ENCODE data around the gene TOGARAM2.
A peak's percentile ranks its signal among the peaks of the same experiment; 100 is the strongest.

Gene TOGARAM2

DNA sequence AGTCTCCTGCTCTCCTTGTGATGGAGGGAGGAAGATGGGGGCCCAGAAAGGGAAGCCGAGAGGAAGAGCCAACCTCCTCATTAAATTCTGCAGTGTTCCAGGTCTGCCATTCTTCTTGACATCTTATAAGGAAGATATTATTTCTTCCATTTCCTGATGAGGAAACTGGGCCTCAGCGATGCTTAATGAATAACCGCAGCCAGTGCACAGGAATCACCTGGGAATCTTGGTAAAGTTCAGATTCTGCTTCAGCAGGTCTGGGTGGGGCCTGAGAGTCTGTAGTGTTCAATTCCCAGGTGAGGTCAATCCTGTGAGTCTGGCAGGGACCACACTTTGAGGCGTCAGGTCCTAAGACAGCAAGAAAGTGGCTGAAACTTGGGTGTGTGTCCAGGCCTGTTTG lies 75.9 kb downstream of the TOGARAM2 start:
- Histone ChIP-seq H3K27me3 (ENCODE audit: control insufficient read depth, insufficient read depth, low read length) (no peaks in the 10 kb centered on the region), H3K27ac (ENCODE audit: low read depth, low read length) (no peak overlapping the region), H3K4me3 (ENCODE audit: low read depth, low read length) (no peak overlapping the region), H3K9ac (ENCODE audit: low read depth, low read length) (no peak overlapping the region), H3K36me3 (ENCODE audit: control insufficient read depth, insufficient read depth, low read length) (no peaks in the 10 kb centered on the region), H3K4me1 (ENCODE audit: control insufficient read depth, insufficient read depth, low read length) (peaks cover 6% of the 10 kb centered on the region), H3K9me3 (ENCODE audit: control insufficient read depth, insufficient read depth, low read length) (no peaks in the 10 kb centered on the region)

DNA sequence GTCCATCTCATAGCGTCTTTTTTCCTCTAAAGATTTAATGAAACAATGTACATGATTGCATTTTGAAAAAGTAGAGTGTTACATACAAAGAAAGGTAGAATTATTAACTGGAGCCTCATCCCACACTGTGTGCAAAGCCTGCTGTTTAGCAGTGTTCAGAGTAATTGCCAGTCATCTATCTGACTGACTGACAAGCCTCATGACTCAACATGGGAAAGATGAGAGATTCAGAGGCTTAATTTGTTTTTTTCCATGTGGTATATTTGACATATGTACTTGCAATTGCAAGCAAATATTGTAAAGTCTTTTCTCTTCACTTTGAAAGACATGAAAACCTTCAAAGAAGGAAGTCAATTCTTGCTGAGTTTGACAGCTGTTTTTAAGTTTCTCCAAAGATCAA lies 78.5 kb downstream of the TOGARAM2 start:
- Histone ChIP-seq H3K36me3 (ENCODE audit: control insufficient read depth, insufficient read depth, low read length) (no peaks in the 10 kb centered on the region), H3K9me3 (ENCODE audit: control insufficient read depth, insufficient read depth, low read length) (no peaks in the 10 kb centered on the region), H3K27ac (ENCODE audit: low read depth, low read length) (no peak overlapping the region), H3K9ac (ENCODE audit: low read depth, low read length) (no peak overlapping the region), H3K4me3 (ENCODE audit: low read depth, low read length) (no peak overlapping the region), H3K27me3 (ENCODE audit: control insufficient read depth, insufficient read depth, low read length) (no peaks in the 10 kb centered on the region), H3K4me1 (ENCODE audit: control insufficient read depth, insufficient read depth, low read length) (peaks cover 12% of the 10 kb centered on the region)

DNA sequence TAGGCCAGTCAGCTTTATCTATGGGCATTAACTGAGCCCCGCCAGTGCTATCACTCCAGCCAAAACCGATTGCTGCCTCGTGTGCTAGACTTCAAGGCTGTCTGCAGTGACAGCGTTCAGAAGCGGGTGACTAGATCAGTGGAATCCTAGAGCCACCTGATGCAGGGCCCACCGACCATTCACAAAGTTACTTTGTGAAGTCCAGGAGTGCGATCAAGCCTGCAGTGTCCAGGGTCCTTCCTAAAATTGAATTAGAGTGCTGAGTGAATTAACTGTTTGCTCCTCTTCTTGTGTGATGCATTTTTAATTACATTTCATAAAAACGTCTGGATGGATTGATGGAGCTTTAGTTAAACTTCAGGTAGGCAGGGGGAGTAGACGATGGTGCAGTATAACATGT lies 79.3 kb downstream of the TOGARAM2 start:
- no peaks in the 10 kb centered on the region for H3K9me3 ChIP-seq (ENCODE audit: control insufficient read depth, insufficient read depth, low read length)
- no peak overlapping the region for H3K9ac ChIP-seq (ENCODE audit: low read depth, low read length)
- no peak overlapping the region for H3K27ac ChIP-seq (ENCODE audit: low read depth, low read length)
- H3K4me1 ChIP-seq (ENCODE audit: control insufficient read depth, insufficient read depth, low read length), result peaks cover 13% of the 10 kb centered on the region
- no peak overlapping the region for H3K4me3 ChIP-seq (ENCODE audit: low read depth, low read length)
- no peaks in the 10 kb centered on the region for H3K27me3 ChIP-seq (ENCODE audit: control insufficient read depth, insufficient read depth, low read length)
- no peaks in the 10 kb centered on the region for H3K36me3 ChIP-seq (ENCODE audit: control insufficient read depth, insufficient read depth, low read length)

DNA sequence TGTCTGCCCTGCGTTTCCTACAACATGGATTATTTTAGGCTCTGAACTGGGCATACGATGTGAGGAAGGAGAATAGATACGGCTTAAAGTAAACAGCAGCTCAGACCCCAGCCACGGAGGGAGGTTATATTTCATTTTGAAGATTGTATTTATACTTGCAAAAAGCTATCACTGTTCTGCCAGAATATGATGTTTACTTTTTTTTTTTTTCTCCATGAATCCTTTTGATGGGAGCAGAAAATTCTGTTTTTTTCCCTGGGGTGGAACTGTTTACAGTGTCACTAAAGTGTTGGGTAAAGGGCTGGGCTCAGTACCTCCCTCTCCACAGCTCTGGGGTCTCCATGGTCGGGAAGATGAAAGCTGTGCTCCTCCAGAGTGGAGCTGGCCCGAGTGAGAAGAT lies 80.1 kb downstream of the TOGARAM2 start:
- no peak overlapping the region for H3K4me3 ChIP-seq (ENCODE audit: low read depth, low read length)
- no peaks in the 10 kb centered on the region for H3K36me3 ChIP-seq (ENCODE audit: control insufficient read depth, insufficient read depth, low read length)
- no peak overlapping the region for H3K27ac ChIP-seq (ENCODE audit: low read depth, low read length)
- H3K9me3 ChIP-seq (ENCODE audit: control insufficient read depth, insufficient read depth, low read length), result no peaks in the 10 kb centered on the region
- peaks cover 13% of the 10 kb centered on the region for H3K4me1 ChIP-seq (ENCODE audit: control insufficient read depth, insufficient read depth, low read length)
- no peak overlapping the region for H3K9ac ChIP-seq (ENCODE audit: low read depth, low read length)
- no peaks in the 10 kb centered on the region for H3K27me3 ChIP-seq (ENCODE audit: control insufficient read depth, insufficient read depth, low read length)

DNA sequence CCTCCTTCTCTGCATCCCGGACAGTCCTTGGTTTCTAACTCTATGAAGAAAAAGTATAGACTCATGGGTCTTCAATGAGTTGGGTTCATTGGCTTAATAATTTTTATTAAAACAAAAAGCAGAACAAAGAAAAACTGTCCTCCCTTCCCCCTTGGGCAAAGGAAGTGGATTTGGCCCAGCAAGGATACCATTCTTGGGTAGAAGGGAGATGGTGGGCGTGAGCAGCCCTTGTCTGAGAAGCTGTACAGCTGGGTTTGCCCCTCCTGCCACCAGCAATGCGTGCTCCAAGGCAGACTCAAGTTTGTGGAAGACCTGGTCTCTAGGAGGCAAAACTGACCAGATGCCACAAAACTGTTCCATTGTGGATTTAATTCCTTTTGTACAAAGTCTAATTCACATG lies 80.5 kb downstream of the TOGARAM2 start:
- Histone ChIP-seq H3K4me1 (ENCODE audit: control insufficient read depth, insufficient read depth, low read length) (peaks cover 13% of the 10 kb centered on the region), H3K9ac (ENCODE audit: low read depth, low read length) (no peak overlapping the region), H3K4me3 (ENCODE audit: low read depth, low read length) (no peak overlapping the region), H3K27ac (ENCODE audit: low read depth, low read length) (no peak overlapping the region), H3K36me3 (ENCODE audit: control insufficient read depth, insufficient read depth, low read length) (no peaks in the 10 kb centered on the region), H3K9me3 (ENCODE audit: control insufficient read depth, insufficient read depth, low read length) (no peaks in the 10 kb centered on the region), H3K27me3 (ENCODE audit: control insufficient read depth, insufficient read depth, low read length) (no peaks in the 10 kb centered on the region)

DNA sequence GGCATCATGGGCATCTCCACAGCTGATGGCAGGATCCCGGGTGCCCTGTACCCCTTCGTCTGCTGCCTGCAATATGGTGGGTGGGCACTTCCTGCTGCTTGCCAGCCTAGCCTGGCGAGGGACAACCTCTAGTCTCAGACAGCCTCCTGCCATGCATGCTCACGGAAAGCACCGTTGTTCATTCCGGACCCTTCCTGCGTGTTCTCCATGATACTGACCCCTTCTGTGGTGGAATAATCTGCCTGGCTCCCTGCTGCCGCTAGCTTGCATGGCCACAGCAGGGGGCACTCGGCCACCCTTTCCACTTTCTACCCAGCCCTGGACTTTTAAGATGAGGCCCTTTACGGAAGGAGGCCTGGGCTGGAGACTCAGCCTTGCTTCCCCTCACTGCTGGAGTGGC lies 81.3 kb downstream of the TOGARAM2 start:
- Histone ChIP-seq H3K27me3 (ENCODE audit: control insufficient read depth, insufficient read depth, low read length) (no peaks in the 10 kb centered on the region), H3K9me3 (ENCODE audit: control insufficient read depth, insufficient read depth, low read length) (no peaks in the 10 kb centered on the region), H3K36me3 (ENCODE audit: control insufficient read depth, insufficient read depth, low read length) (no peaks in the 10 kb centered on the region)

DNA sequence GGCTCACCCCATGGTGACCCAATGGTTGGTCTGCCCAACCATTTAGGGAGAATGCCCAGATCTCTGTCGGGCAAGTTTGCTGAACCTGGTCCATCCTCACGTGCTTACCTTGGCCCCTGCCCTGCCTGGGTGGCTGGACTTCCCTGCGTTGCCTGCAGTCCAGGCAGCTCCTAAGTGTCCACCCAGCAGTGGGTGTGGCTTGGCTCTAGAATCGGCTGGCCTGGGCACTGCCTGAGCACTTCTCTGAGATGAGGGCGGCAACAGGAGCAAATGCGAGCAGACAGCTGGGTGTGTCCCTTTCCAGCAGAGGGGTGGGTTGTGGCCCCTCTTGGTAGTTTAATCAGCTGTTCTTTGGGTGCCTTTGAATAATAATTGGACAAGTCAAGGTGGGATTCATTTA lies 82.0 kb downstream of the TOGARAM2 start:
- Histone ChIP-seq H3K4me1 (ENCODE audit: control insufficient read depth, insufficient read depth, low read length) (peaks cover 13% of the 10 kb centered on the region), H3K36me3 (ENCODE audit: control insufficient read depth, insufficient read depth, low read length) (no peaks in the 10 kb centered on the region), H3K9me3 (ENCODE audit: control insufficient read depth, insufficient read depth, low read length) (no peaks in the 10 kb centered on the region), H3K4me3 (ENCODE audit: low read depth, low read length) (no peak overlapping the region), H3K9ac (ENCODE audit: low read depth, low read length) (no peak overlapping the region), H3K27me3 (ENCODE audit: control insufficient read depth, insufficient read depth, low read length) (no peaks in the 10 kb centered on the region), H3K27ac (ENCODE audit: low read depth, low read length) (no peak overlapping the region)

More for the DNA sequence above, 81.3 kb downstream of the TOGARAM2 start:
- no peak overlapping the region for H3K4me3 ChIP-seq (ENCODE audit: low read depth, low read length)
- no peak overlapping the region for H3K27ac ChIP-seq (ENCODE audit: low read depth, low read length)
- peaks cover 13% of the 10 kb centered on the region for H3K4me1 ChIP-seq (ENCODE audit: control insufficient read depth, insufficient read depth, low read length)
- H3K9ac ChIP-seq (ENCODE audit: low read depth, low read length), result no peak overlapping the region

DNA sequence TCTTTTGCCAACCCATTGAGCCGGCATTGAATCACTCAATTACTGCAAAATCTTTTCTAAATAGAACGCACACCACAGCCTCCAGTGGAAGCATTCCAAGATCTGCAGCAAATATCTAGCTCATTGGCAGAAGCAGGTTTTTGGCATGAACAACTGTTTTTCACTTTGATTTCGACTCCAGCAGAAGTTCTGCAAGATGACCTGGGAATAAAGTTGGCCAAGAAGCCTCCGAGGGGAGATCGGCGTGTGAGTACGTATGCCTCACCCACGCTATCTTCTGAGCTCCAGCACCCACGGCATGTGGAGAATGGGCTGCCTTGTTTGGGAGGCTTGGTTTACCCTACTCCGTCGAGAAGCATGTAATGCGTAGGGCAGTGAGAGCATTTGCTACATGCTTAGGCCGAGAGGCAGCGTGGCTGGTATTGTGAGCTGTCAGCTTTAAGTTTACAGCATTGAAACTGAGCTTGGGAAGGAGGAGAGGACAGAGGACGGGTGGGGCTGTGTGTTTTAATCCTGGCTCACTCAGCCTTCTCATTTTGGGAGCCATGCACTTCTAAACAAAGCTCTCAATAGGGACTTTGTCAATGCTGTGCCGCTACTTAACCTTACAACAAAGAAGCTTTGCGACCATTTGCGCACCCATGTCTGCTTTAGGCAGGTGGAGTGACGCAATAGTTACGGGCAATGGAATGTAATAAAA lies 82.7 kb downstream of the TOGARAM2 start:
- no peak overlapping the region for H3K27ac ChIP-seq (ENCODE audit: low read depth, low read length)
- no peaks in the 10 kb centered on the region for H3K36me3 ChIP-seq (ENCODE audit: control insufficient read depth, insufficient read depth, low read length)
- H3K4me1 ChIP-seq (ENCODE audit: control insufficient read depth, insufficient read depth, low read length), result peaks cover 13% of the 10 kb centered on the region
- no peaks in the 10 kb centered on the region for H3K27me3 ChIP-seq (ENCODE audit: control insufficient read depth, insufficient read depth, low read length)
- H3K4me3 ChIP-seq (ENCODE audit: low read depth, low read length), result no peak overlapping the region
- H3K9ac ChIP-seq (ENCODE audit: low read depth, low read length), result no peak overlapping the region
- no peaks in the 10 kb centered on the region for H3K9me3 ChIP-seq (ENCODE audit: control insufficient read depth, insufficient read depth, low read length)

DNA sequence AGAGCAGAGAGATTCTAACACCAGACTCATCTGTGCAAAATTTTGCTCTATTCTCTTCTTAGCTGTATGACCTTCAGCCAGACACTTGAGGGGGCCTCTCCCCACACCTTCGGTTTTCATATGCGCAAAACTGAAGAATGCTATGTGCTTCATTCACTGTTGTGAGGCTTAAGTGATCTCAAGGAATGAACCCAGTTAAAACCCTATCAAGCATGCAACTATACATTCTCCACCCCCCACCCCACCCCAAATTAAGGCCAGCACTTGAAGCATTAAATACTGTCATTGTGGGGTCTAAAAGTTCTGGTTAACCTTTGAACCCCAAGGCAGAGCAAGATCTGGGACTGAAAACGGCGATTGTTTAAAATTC lies 83.2 kb downstream of the TOGARAM2 start:
- Histone ChIP-seq H3K27me3 (ENCODE audit: control insufficient read depth, insufficient read depth, low read length) (no peaks in the 10 kb centered on the region), H3K36me3 (ENCODE audit: control insufficient read depth, insufficient read depth, low read length) (no peaks in the 10 kb centered on the region), H3K27ac (ENCODE audit: low read depth, low read length) (no peak overlapping the region), H3K4me1 (ENCODE audit: control insufficient read depth, insufficient read depth, low read length) (peaks cover 13% of the 10 kb centered on the region), H3K9me3 (ENCODE audit: control insufficient read depth, insufficient read depth, low read length) (no peaks in the 10 kb centered on the region), H3K4me3 (ENCODE audit: low read depth, low read length) (no peak overlapping the region), H3K9ac (ENCODE audit: low read depth, low read length) (no peak overlapping the region)

DNA sequence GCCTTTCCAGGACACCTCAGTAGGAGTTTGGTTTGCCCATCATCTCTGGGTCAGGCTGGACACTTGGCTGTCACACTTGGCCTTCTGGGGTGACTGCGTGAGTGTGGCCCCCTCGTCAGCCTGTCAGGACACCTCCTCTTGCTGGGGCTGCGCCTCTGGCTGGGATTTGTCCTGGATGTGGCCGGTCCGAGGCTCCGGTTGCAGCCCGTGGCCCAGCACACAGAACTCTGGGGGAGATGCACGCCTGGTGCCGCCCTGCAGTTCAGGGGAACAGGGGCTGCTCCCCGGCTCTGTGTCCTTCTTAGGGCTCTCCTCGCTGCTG lies 83.6 kb downstream of the TOGARAM2 start:
- Histone ChIP-seq H3K9ac (ENCODE audit: low read depth, low read length) (no peak overlapping the region), H3K4me1 (ENCODE audit: control insufficient read depth, insufficient read depth, low read length) (peaks cover 13% of the 10 kb centered on the region), H3K36me3 (ENCODE audit: control insufficient read depth, insufficient read depth, low read length) (no peaks in the 10 kb centered on the region), H3K9me3 (ENCODE audit: control insufficient read depth, insufficient read depth, low read length) (no peaks in the 10 kb centered on the region), H3K4me3 (ENCODE audit: low read depth, low read length) (no peak overlapping the region), H3K27me3 (ENCODE audit: control insufficient read depth, insufficient read depth, low read length) (no peaks in the 10 kb centered on the region), H3K27ac (ENCODE audit: low read depth, low read length) (no peak overlapping the region)

DNA sequence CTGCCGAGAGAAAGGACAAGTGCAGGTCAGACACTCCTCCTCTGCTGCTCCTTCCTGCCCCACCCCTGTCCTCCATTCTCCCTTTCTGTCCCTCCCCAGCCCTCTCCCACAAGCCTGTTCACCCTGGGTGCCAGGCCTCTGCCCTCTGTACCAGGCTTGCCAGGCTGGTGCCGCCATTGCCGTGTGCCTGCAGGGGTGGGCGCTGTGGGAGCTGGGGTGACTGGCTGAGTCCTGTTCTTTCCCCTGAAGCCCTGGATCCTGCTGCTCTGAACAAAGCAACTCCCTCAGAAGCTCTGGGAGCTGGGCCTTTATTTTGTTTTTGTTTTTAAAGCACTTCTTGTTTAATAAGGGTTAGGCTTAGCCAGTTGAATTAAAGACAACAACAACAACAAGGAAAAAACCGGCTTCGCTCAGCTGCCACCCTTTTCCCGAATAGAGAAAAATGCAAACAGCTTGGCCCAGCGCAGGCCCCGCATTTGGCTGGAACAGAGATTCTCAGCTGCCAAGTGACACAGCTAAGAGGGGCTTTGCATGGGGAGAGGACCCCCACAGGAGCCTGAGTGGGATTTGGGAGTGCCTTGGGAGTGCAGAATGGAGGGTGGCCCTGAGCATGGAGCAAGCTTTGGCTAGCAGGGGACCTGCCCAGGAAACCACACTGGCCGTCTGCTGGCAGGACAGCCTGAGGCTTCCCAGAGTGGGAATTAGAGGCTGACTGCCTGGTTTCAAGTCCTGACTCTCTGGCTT lies 84.1 kb downstream of the TOGARAM2 start:
- H3K4me1 ChIP-seq (ENCODE audit: control insufficient read depth, insufficient read depth, low read length), result peaks cover 13% of the 10 kb centered on the region
- no peaks in the 10 kb centered on the region for H3K27me3 ChIP-seq (ENCODE audit: control insufficient read depth, insufficient read depth, low read length)
- H3K9me3 ChIP-seq (ENCODE audit: control insufficient read depth, insufficient read depth, low read length), result no peaks in the 10 kb centered on the region
- H3K27ac ChIP-seq (ENCODE audit: low read depth, low read length), result peak overlapping the region; percentile 49
- H3K9ac ChIP-seq (ENCODE audit: low read depth, low read length), result no peak overlapping the region
- no peaks in the 10 kb centered on the region for H3K36me3 ChIP-seq (ENCODE audit: control insufficient read depth, insufficient read depth, low read length)
- H3K4me3 ChIP-seq (ENCODE audit: low read depth, low read length), result no peak overlapping the region
